ENCODE results near the gene PEAK1. TPM values are rescaled to one million over a fixed set of nuclear protein-coding genes. Genes with fewer than 3 reads are reported as not detected.

Gene PEAK1
- total RNA-seq = 99.8 and 174 TPM in 2 replicates

GRCh38 chr15:77419836-77420609, at the start of gene PEAK1:
Gene PEAK1 (minus strand): TSS chr15:77420104. CDS start chr15:77181926, 238,178 bp downstream.

GRCh38 chr15:77420610-77421369, 886 bp upstream of the PEAK1 start, which contains the start of gene HMG20A:
Gene HMG20A (plus strand): TSS chr15:77420888. CDS start chr15:77458408, 37,520 bp downstream.

GRCh38 chr15:77070495-77071304, 349.2 kb downstream of the PEAK1 start, which contains the start of gene TSPAN3:
Gene TSPAN3 (minus strand): TSS chr15:77071109. CDS start chr15:77070954, 155 bp downstream.

Other genes starting within 250 kb of the PEAK1 start
- gene HMG20A, start 784 bp upstream of the PEAK1 start, total RNA-seq = 27.3 and 41.9 TPM in 2 replicates
- not detected in 2 replicates for gene LINGO1, start 212.8 kb upstream of the PEAK1 start, total RNA-seq